HUDEP-2 (cell line): Measurements from ENCODE around the gene HYAL2.
"Not testable (repeated sequence)": the region's sequence is repeated elsewhere in the genome, so short reads cannot be mapped to it uniquely, and the experiment has no call there.

Source experiments
- DNase-seq, 76 experiments: peaks; one replicate each; lab custom pipeline; 2025; ENCODE audit not compliant: unreplicated experiment in 76 of 76; lab: John Stamatoyannopoulos, UW

Gene HYAL2

GRCh38 chr3:50274371-50275104 is 48.0 kb downstream of the HYAL2 start:
- peak in 48 of 76 experiments; percentile 3 to 53 (median 32) for DNase-seq

- DNase-seq, result no peak
These were observed 48.9 kb downstream of the HYAL2 start for GRCh38 chr3:50273689-50274065.

DNA sequence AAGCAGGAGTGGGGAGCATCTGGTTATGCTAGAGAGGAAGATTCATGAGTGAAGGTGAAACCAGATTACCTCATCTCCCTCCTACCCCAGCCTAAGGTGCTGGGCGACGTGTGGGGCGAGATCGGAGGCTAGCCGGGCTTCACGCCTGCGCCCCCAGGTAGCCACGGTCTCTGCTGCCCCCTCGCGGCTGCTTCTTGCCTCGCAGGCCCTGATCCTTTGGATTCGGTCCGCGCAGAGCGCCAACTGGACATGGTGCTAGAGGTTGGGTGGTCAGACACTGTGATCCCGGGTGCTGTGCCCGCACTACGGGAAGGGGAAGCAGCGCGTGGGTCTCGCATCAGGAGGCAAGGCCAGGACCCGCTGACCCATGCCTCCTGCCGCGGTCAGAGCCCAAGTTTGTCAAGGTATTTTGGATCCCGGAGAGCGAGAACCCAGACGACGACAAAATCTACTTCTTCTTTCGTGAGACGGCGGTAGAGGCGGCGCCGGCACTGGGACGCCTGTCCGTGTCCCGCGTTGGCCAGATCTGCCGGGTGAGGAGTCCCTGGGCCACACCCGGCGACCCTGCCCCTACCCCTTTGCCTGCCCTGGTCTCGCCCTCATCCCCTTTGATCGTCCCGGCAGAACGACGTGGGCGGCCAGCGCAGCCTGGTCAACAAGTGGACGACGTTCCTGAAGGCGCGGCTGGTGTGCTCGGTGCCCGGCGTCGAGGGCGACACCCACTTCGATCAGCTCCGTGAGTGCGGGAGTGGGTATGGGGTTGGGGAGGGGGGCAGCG is 49.4 kb downstream of the HYAL2 start:
- peak in 68 of 76 experiments; percentile 3 to 91 (median 64) for DNase-seq

DNA sequence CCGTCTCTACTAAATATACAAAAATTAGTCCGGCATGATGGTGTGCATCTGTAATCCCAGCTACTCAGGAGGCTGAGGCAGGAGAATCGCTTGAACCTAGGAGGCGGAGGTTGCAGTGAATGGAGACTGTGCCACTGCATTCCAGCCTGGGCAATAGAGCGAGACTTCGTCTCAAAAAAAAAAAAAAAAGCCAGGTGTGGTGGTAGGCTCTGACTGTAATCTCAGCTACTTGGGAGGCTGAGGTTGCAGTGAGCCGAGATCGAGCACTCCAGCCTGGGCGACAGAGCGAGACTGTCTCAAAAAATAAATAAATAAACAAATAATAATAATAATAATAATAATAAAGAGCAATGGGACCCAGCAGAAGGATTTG is 50.0 kb downstream of the HYAL2 start:
- DNase-seq, result not testable (repeated sequence)

DNA sequence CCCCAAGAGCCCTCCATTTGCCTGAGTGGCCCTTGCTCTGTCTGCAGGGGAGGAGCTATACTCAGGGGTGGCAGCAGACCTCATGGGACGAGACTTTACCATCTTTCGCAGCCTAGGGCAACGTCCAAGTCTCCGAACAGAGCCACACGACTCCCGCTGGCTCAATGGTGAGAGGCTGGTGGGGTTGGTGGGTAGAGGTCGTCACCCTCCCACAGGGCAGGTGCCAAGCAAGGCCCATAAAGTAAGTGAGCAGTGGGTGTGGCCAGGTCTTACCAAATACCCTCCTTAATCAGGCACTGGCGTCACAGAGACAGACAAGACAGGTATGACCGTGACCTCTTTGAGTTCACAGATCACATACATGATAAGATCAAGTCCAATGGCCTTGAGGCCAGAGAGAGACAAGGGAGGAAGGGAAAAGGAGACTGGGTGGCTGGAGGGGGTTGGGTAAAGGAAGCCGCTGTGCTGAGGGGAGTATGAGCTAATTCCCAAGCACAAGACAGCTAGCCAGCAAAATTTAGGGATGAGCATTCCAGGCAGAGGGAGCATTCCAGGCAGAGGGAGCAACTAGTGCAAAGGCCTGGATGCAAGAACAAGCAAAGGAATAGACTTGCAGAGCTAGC is 51.1 kb downstream of the HYAL2 start:
- no peak for DNase-seq

DNA sequence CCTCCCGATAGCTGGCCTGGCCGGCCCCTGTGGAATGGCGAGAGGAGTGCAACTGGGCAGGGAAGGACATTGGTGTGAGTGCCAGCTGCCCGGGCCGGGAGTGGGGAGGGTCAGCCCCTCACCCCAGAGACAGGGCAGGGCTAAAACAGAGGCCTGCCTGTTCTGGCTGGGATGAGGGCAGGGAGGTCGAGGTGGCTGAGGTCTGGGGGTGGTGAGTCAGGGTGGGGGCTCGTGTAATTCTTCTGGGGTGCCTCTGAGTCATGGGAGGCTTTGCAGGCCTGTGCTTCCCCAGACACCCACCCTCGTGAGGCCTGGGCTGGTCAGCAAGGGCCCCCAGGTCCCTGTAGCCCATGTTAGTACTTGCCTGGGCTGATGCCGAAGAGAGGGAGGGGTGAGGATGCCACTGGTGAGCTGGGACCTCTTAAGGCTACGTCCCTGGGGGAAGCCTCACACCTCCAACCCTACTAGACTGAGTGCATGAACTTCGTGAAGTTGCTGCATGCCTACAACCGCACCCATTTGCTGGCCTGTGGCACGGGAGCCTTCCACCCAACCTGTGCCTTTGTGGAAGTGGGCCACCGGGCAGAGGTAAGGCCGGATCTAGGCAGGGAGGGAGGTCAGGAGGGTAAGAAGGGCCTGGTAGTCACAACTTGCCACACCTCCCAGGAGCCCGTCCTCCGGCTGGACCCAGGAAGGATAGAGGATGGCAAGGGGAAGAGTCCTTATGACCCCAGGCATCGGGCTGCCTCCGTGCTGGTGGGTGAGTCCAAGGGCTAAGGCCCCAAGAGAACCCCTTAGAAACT is 51.9 kb downstream of the HYAL2 start:
- no peak for DNase-seq

DNA sequence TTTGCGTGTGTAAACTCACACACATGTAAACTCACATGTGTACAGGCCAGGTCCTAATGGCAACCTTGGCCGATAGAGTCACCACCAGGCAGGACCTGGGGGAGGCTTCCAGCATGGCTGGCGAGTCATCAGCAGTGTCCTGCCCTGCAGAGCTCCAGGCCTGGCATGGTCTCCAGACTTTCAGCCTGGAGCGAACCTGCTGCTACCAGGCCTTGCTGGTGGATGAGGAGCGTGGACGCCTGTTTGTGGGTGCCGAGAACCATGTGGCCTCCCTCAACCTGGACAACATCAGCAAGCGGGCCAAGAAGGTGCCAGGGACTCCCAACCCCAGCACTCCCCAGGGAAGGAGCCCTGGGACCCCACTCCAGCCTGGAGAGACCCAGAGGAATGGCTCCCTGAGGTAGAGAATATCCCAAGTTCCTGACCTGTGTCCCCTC is 52.5 kb downstream of the HYAL2 start:
- peak in 2 of 76 experiments; percentile 1 to 6 for DNase-seq

DNA sequence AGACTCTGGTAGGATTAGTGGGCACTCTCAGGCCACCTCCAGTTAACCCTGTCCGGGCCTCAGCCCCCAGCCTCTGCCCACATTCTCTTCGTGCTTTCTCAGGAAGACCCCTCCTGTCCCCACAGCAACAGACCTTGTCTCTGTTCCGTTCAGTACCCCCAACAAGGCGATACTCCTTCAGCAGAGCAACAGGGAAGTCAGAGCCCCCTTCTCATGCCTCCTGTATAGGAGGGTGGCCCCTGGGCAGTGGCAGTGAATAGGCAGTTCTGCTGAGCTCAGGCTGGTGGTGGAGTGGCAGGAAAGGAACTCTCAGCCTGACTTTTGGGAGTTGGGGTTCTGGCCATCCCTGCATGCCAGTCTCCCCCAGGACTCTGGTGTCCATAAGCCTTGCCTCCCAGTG is 53.1 kb downstream of the HYAL2 start:
- DNase-seq, result no peak

DNA sequence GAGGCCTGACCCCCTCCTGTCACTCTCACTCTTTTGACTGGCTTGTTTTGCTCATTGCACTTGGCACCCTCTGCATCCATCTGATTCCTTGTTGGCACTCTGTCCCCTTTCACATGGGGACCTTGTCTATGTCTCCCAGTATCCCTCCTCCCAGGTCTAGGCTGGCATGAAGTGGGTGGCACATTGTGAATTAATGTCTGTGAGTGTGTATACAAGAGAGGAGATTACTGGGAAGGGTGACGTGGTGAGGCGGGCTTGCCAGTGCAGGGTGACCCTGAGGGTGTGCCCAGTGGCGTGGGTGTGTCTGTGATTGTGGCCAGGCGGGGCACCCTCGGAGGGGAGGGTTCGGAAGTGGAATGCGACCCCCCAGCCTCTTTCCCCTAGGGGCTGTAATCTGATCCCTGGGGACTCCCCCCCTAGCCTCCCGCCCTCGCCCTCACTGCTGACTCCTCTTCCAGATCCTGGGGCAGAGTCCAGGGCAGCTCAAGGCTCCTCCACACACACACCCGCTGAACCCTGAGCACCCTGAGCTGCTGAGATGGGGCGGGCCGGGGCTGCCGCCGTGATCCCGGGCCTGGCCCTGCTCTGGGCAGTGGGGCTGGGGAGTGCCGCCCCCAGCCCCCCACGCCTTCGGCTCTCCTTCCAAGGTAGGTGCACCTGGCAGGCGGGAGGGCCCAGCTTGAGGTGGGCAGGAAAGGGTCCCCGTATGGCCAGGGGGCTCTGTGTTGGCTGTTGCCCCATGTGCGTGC is 53.7 kb downstream of the HYAL2 start, which contains the start of gene SEMA3B:
TSS of gene SEMA3B (plus strand) at position 445 of the 749 bp plus-strand sequence. CDS start at position 539, 94 bp downstream.
- peak in 23 of 76 experiments; percentile 4 to 34 (median 22) for DNase-seq

DNA sequence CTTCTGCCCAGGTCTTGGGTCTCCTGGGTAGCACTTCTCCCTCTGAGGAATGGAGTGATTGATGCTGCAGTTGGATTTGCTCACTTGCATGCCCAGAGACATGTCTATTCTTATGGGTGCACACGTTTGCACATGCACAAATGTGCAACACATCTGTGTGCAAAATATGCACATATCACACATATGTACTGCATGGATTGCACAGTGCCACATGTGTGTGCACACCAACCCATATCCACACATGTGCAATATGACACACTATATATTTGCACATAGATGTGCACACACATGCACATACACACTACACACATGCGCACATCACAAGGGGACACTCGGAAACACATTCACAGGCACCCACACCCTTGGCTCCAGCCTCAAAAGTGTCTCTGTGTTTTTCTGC is 54.3 kb downstream of the HYAL2 start:
- DNase-seq, result no peak
